PFSK-1 (cell line): ENCODE measurements around the gene GABPB1. TPM values are rescaled to one million over a fixed set of nuclear protein-coding genes. Genes with fewer than 3 reads are reported as not detected.
A peak's percentile ranks its signal among the peaks of the same experiment; 100 is the strongest.

Experiments used
- FOXP2 ChIP-seq: optimal IDR thresholded peaks from 2 replicates; pipeline ENCODE3; 2011; ENCODE audit warnings: borderline replicate concordance, control low read depth, inconsistent platforms; ENCODE audit not compliant: insufficient read depth; ENCODE audit errors: extremely low read length, extremely low read depth
- POLR2AphosphoS5 ChIP-seq: IDR thresholded peaks from 2 replicates; pipeline ENCODE4 v1.6.1; 2012; ENCODE audit warnings: low read depth, mild to moderate bottlenecking, control low read depth, low read length, moderate library complexity
- REST ChIP-seq, 2 experiments: IDR thresholded peaks; 2 replicates each; pipeline versions ENCODE4 v1.6.1 to v1.8.0; 2011 to 2012; ENCODE audit warnings: low read depth in 2 of 2, low read length in 2 of 2, control low read depth in 1 of 2, inconsistent platforms in 1 of 2, mild to moderate bottlenecking in 1 of 2, moderate library complexity in 1 of 2; ENCODE audit not compliant: insufficient read depth in 1 of 2
- SIN3A ChIP-seq: IDR thresholded peaks from 2 replicates; pipeline ENCODE4 v1.6.1; 2012; ENCODE audit warnings: mild to moderate bottlenecking, low read length, moderate library complexity, borderline replicate concordance; ENCODE audit not compliant: insufficient read depth
- TAF1 ChIP-seq: IDR thresholded peaks from 2 replicates; pipeline ENCODE4 v1.6.1; 2012; ENCODE audit warnings: low read length, control low read depth, borderline replicate concordance; ENCODE audit not compliant: insufficient read depth
- polyA plus RNA-seq: library from polyadenylated mRNA; unstranded; fragments of >200 nt; gene quantifications from one replicate; pipeline ENCODE4 v1.2.1, GENCODE V29; 2012; ENCODE audit warnings: low read depth, missing spikeins; ENCODE audit not compliant: insufficient read length

The GABPB1 gene
- polyA plus RNA-seq: 34.8 TPM

DNA sequence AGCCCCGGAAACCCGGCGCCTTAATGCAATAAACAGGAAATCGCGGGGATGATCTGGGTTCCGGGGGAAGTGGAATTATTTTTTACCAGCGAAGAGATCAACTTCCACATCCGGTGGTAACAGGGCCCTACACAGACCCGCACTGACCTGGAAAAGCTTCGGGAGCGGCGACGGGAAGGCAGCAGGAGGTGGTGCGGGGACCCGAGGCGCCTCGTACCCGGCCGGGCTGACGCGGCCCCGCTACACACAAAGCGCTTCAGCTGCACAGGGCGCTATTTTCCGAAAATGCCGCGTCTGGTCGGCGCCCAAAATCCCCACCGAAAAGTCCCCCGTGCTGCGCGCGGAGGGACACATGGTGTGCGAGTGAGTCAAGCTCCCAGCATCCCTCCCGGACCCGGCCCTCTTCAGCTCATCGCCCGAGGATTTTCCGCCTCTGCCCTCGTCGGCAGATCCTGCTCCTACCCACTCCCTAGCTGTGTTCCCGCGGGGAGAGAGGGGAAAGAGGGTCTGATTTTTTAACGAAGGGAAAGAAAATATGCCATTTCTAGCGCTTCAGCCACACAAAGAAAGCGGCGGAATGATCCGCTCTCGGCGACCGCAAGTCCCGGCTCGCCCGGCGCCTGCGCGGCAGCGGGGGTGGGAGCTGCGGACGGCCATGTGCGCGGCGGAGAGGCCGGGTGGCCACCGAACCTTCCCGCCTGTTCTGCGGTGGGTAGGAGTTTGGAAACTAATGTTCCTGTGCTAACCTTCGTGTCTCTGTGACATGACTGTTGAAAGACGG lies at the start of gene GABPB1:
TSS of gene GABPB1 (minus strand) at position 361 of the 781 bp plus-strand sequence. CDS start 45,400 bp downstream, outside the sequence.
- TF ChIP-seq POLR2AphosphoS5 (peak; percentile 81), FOXP2 (no peak), SIN3A (peak; percentile 84; the same call in 1 of the 2 replicates), TAF1 (peak; percentile 92; the same call in 1 of the 2 replicates), REST (IDR thresholded peaks at IDR 0.05; ENCODE audit: insufficient read depth in 1 of 2, low read depth in 2 of 2, low read length in 2 of 2) (peak; percentile 32 to 51; a peak in 1 of 4 replicates)

- TF ChIP-seq POLR2AphosphoS5 (no peak), FOXP2 (no peak), TAF1 (no peak), REST (IDR thresholded peaks at IDR 0.05; ENCODE audit: insufficient read depth in 1 of 2, low read depth in 2 of 2, low read length in 2 of 2) (no peak), SIN3A (no peak)
Observed at GRCh38 chr15:50390554-50391264, 35.7 kb upstream of the GABPB1 start.

GRCh38 chr15:50381438-50381837 lies 26.4 kb upstream of the GABPB1 start:
- no peak for TF ChIP-seq TAF1
- TF ChIP-seq FOXP2: no peak
- no peak for TF ChIP-seq SIN3A
- TF ChIP-seq POLR2AphosphoS5: no peak
- TF ChIP-seq REST (IDR thresholded peaks at IDR 0.05; ENCODE audit: insufficient read depth in 1 of 2, low read depth in 2 of 2, low read length in 2 of 2): no peak

- TF ChIP-seq FOXP2: no peak
- TF ChIP-seq POLR2AphosphoS5: no peak
- TF ChIP-seq REST (IDR thresholded peaks at IDR 0.05; ENCODE audit: insufficient read depth in 1 of 2, low read depth in 2 of 2, low read length in 2 of 2): no peak
- no peak for TF ChIP-seq TAF1
- TF ChIP-seq SIN3A: no peak
Observed at GRCh38 chr15:50380089-50380488, 25.1 kb upstream of the GABPB1 start.
